GM23338 (cell line): Measurements from ENCODE around the gene RYR3. TPM values are rescaled to one million over a fixed set of nuclear protein-coding genes. Genes with fewer than 3 reads are reported as not detected.

ENCODE experiments used
- ATAC-seq: fragments of 200-7000 bp; cut with Tn5 transposase; 3 replicates; pipeline ENCODE4 v1.9.1; 2020
- DNase-seq: peaks from one replicate; pipeline ENCODE4 v3.0.0-alpha.2; 2015; ENCODE audit warnings: low spot score
- H2AFZ ChIP-seq: fragments of 200-600 bp; sonication (generic); 2 replicates; pipeline ENCODE4 v1.8.0; 2016; ENCODE audit warnings: antibody characterized with exemption, mild to moderate bottlenecking, moderate library complexity
- H3F3A ChIP-seq: fragments of 200-600 bp; sonication (generic); replicated peaks from 2 replicates; pipeline ENCODE4 v1.8.0; 2017; ENCODE audit warnings: antibody characterized with exemption, mixed run types, low read depth
- H3K27ac ChIP-seq: fragments of 200-600 bp; sonication (generic); 2 replicates; pipeline ENCODE4 v1.6.1; 2016; ENCODE audit warnings: low read depth
- H3K27me3 ChIP-seq: fragments of 200-600 bp; sonication (generic); 2 replicates; pipeline ENCODE4 v1.8.0; 2016; ENCODE audit warnings: mild to moderate bottlenecking, mixed run types, moderate library complexity; ENCODE audit not compliant: insufficient read depth
- H3K36me3 ChIP-seq: fragments of 200-600 bp; sonication (generic); 2 replicates; pipeline ENCODE4 v1.8.0; 2016; ENCODE audit warnings: mild to moderate bottlenecking; ENCODE audit not compliant: insufficient read depth
- H3K4me1 ChIP-seq: fragments of 200-600 bp; sonication (generic); 2 replicates; pipeline ENCODE4 v1.8.0; 2016; ENCODE audit warnings: mild to moderate bottlenecking, moderate library complexity; ENCODE audit not compliant: insufficient read depth
- H3K4me2 ChIP-seq: fragments of 200-600 bp; sonication (generic); 2 replicates; pipeline ENCODE4 v1.7.1; 2017; ENCODE audit warnings: mixed run types
- H3K4me3 ChIP-seq: fragments of 200-600 bp; sonication (generic); 2 replicates; pipeline ENCODE4 v1.6.1; 2016; ENCODE audit warnings: mixed run types
- H3K79me2 ChIP-seq: fragments of 200-600 bp; sonication (generic); replicated peaks from 2 replicates; pipeline ENCODE4 v1.8.0; 2017; ENCODE audit warnings: mild to moderate bottlenecking; ENCODE audit not compliant: insufficient read depth
- H3K9me2 ChIP-seq: fragments of 200-600 bp; sonication (generic); 2 replicates; pipeline ENCODE4 v1.8.0; 2017; ENCODE audit not compliant: insufficient read depth
- H4K20me1 ChIP-seq: fragments of 200-600 bp; sonication (generic); replicated peaks from 2 replicates; pipeline ENCODE4 v1.8.0; 2017; ENCODE audit warnings: mild to moderate bottlenecking; ENCODE audit not compliant: insufficient read depth
- H3K27ac Mint-ChIP-seq: 2 replicates; pipeline ENCODE4 v1.8.0; 2020; ENCODE audit warnings: inconsistent platforms, mild to moderate bottlenecking, moderate library complexity, mixed read lengths
- H3K27me3 Mint-ChIP-seq: 3 replicates; pipeline ENCODE4 v1.8.0; 2022; ENCODE audit warnings: low read depth, mild to moderate bottlenecking, moderate library complexity, mixed read lengths, inconsistent platforms; ENCODE audit not compliant: insufficient read depth, poor library complexity
- H3K36me3 Mint-ChIP-seq: 3 replicates; pipeline ENCODE4 v1.8.0; 2021; ENCODE audit warnings: low read depth, mild to moderate bottlenecking, inconsistent platforms, moderate library complexity, mixed read lengths
- H3K4me1 Mint-ChIP-seq: 3 replicates; pipeline ENCODE4 v1.8.0; 2020; ENCODE audit warnings: mild to moderate bottlenecking, inconsistent platforms, mixed read lengths
- H3K4me3 Mint-ChIP-seq: 3 replicates; pipeline ENCODE4 v1.8.0; 2021; ENCODE audit warnings: moderate library complexity, mild to moderate bottlenecking, inconsistent platforms, mixed read lengths
- H3K9me3 Mint-ChIP-seq: 3 replicates; pipeline ENCODE4 v1.8.0; 2020; ENCODE audit warnings: moderate library complexity, mild to moderate bottlenecking, inconsistent platforms, mixed read lengths
- CREB1 ChIP-seq: fragments of 250-450 bp; sonication (Bioruptor Pico); IDR thresholded peaks from 2 replicates; pipeline ENCODE4 v1.5.0; 2020; ENCODE audit warnings: low read depth, mild to moderate bottlenecking, moderate library complexity
- EZH2 ChIP-seq: fragments of 200-600 bp; sonication (generic); IDR thresholded peaks from one replicate; pipeline ENCODE4 v1.8.0; 2017; ENCODE audit warnings: antibody characterized with exemption, mild to moderate bottlenecking, low read depth; ENCODE audit not compliant: unreplicated experiment
- EZH2phosphoT487 ChIP-seq: fragments of 200-600 bp; sonication (generic); IDR thresholded peaks from one replicate; pipeline ENCODE4 v1.8.1; 2018; ENCODE audit warnings: antibody characterized with exemption; ENCODE audit not compliant: unreplicated experiment
- NANOG ChIP-seq: IDR thresholded peaks from 2 replicates; pipeline ENCODE4 v1.6.1; 2016; ENCODE audit warnings: antibody characterized with exemption, borderline replicate concordance
- POLR2AphosphoS5 ChIP-seq: IDR thresholded peaks from 2 replicates; pipeline ENCODE4 v1.6.1; 2016; ENCODE audit warnings: antibody characterized with exemption, low read depth
- REST ChIP-seq: IDR thresholded peaks from one replicate; pipeline ENCODE4 v1.6.1; 2018; ENCODE audit warnings: antibody characterized with exemption; ENCODE audit not compliant: unreplicated experiment
- STAT1 ChIP-seq: IDR thresholded peaks from one replicate; pipeline ENCODE4 v1.6.1; 2016; ENCODE audit warnings: antibody characterized with exemption; ENCODE audit not compliant: unreplicated experiment
- ZNF331 ChIP-seq: fragments of 250-450 bp; sonication (Bioruptor Pico); IDR thresholded peaks from 2 replicates; pipeline ENCODE4 v1.5.0; 2020; ENCODE audit warnings: low read depth, mild to moderate bottlenecking, moderate library complexity
- ZNF462 ChIP-seq: fragments of 250-450 bp; sonication (Bioruptor Pico); IDR thresholded peaks from 2 replicates; pipeline ENCODE4 v1.5.0; 2020; ENCODE audit warnings: mild to moderate bottlenecking, moderate library complexity
- polyA plus RNA-seq: library from polyadenylated mRNA; unstranded; fragments of >200 nt; fragmentation: Nextera tagmentation; extraction: Ambion mirVana; gene quantifications from 2 replicates; pipeline ENCODE4 v1.2.1, GENCODE V29; 2016
- total RNA-seq: library from RNA; depleted of rRNA; stranded (reverse); fragments of >200 nt; shearing (Covaris generic); gene quantifications from 2 replicates; pipeline ENCODE4 v1.2.3, GENCODE V29; 2014
- TF ChIP-seq, protein P1 (sequence below), 2 experiments: fragments of 200-600 bp in 1 of 2; sonication (generic) in 1 of 2; conservative IDR thresholded peaks; 2 replicates each; pipeline versions ENCODE4 v1.5.1 to v1.6.1; 2016 to 2017; ENCODE audit warnings: antibody characterized with exemption in 2 of 2, low read depth in 2 of 2, mild to moderate bottlenecking in 2 of 2, moderate library complexity in 1 of 2

The RYR3 gene
- total and polyA plus RNA-seq, 2 experiments from 2014 or later, result 1.1 to 1.2 TPM

GRCh38 chr15:33794453-33794852 is 483.7 kb downstream of the RYR3 start (continued):
- TF ChIP-seq ZNF462 (no peak), REST (no peak), POLR2AphosphoS5 (no peak), NANOG (no peak), ZNF331 (no peak)

GRCh38 chr15:33795070-33795469 is 484.3 kb downstream of the RYR3 start:
- Histone ChIP-seq H2AFZ (0 out of 2 replicates have a peak overlapping the region, but pooled peaks have one; percentile 3), H3K4me1 (no peaks in the 10 kb centered on the region), H3K36me3 (no peaks in the 10 kb centered on the region), H3K4me3 (no peak overlapping the region), H4K20me1 (no peaks in the 10 kb centered on the region), H3K4me2 (no peak overlapping the region), H3F3A (no peaks in the 10 kb centered on the region), H3K27me3 (no peaks in the 10 kb centered on the region), H3K9me2 (0 out of 2 replicates have a peak, but pooled peaks cover 6% of the 10 kb centered on the region), H3K79me2 (no peaks in the 10 kb centered on the region), H3K27ac (no peak overlapping the region)
- no peaks in the 10 kb centered on the region for H3K9me3 Mint-ChIP-seq
- no peak overlapping the region for H3K27ac Mint-ChIP-seq
- no peak overlapping the region for H3K4me3 Mint-ChIP-seq
- H3K27me3 Mint-ChIP-seq, result no peaks in the 10 kb centered on the region
- H3K4me1 Mint-ChIP-seq, result no peaks in the 10 kb centered on the region
- H3K36me3 Mint-ChIP-seq, result no peaks in the 10 kb centered on the region
- ATAC-seq, result no peak
- no peak for DNase-seq
- TF ChIP-seq ZNF331 (no peak), REST (no peak), STAT1 (no peak), NANOG (no peak), CREB1 (no peak), EZH2phosphoT487 (no peak), EZH2 (no peak)
- TF ChIP-seq, protein P1, sequence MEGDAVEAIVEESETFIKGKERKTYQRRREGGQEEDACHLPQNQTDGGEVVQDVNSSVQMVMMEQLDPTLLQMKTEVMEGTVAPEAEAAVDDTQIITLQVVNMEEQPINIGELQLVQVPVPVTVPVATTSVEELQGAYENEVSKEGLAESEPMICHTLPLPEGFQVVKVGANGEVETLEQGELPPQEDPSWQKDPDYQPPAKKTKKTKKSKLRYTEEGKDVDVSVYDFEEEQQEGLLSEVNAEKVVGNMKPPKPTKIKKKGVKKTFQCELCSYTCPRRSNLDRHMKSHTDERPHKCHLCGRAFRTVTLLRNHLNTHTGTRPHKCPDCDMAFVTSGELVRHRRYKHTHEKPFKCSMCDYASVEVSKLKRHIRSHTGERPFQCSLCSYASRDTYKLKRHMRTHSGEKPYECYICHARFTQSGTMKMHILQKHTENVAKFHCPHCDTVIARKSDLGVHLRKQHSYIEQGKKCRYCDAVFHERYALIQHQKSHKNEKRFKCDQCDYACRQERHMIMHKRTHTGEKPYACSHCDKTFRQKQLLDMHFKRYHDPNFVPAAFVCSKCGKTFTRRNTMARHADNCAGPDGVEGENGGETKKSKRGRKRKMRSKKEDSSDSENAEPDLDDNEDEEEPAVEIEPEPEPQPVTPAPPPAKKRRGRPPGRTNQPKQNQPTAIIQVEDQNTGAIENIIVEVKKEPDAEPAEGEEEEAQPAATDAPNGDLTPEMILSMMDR (conservative IDR thresholded peaks at IDR 0.05; ENCODE audit: low read depth in 2 of 2), result no peak
